CD8-positive, alpha-beta memory T cell (primary cell): ENCODE results near the gene THRAP3. TPM values are rescaled to one million over a fixed set of nuclear protein-coding genes. Genes with fewer than 3 reads are reported as not detected.
"Not testable (repeated sequence)": the region's sequence is repeated elsewhere in the genome, so short reads cannot be mapped to it uniquely, and the experiment has no call there.

Source experiments
- CTCF ChIA-PET: fragments of 350-600 bp; sonication (Branson Sonifier 250); formaldehyde crosslinking; loops from one replicate; lab custom pipeline; 2021; ENCODE audit warnings: antibody characterized with exemption; lab: Charles Lee
- POLR2A ChIA-PET: fragments of 350-600 bp; sonication (Branson Sonifier 250); formaldehyde crosslinking; loops from one replicate; lab custom pipeline; 2021; ENCODE audit warnings: antibody characterized with exemption; lab: Charles Lee
- DNase-seq, 5 donors: peaks; one replicate each; pipeline versions ENCODE4 v3.0.0 to v3.0.0-alpha.2; 2020 to 2022; ENCODE audit warnings: mixed read lengths in 1 of 5
- H3K27ac ChIP-seq: one replicate; pipeline ENCODE4 v1.7.0; 2013; ENCODE audit warnings: low read depth, mild to moderate bottlenecking, low read length, moderate library complexity
- H3K27me3 ChIP-seq: 2 replicates; pipeline ENCODE4 v1.7.0; 2013; ENCODE audit warnings: low read length, mild to moderate bottlenecking; ENCODE audit not compliant: insufficient read depth, poor library complexity, severe bottlenecking
- H3K36me3 ChIP-seq: 2 replicates; pipeline ENCODE4 v1.7.0; 2013; ENCODE audit warnings: mild to moderate bottlenecking, low read length, moderate library complexity; ENCODE audit not compliant: insufficient read depth
- H3K4me1 ChIP-seq: 2 replicates; pipeline ENCODE4 v1.7.0; 2013; ENCODE audit warnings: mild to moderate bottlenecking, low read length, moderate library complexity; ENCODE audit not compliant: insufficient read depth
- H3K4me3 ChIP-seq: 2 replicates; pipeline ENCODE4 v1.7.0; 2013; ENCODE audit warnings: mild to moderate bottlenecking, low read length
- H3K9me3 ChIP-seq: 2 replicates; pipeline ENCODE4 v1.7.0; 2013; ENCODE audit warnings: mild to moderate bottlenecking, low read length
- H3K27ac Mint-ChIP-seq, 8 donors: one replicate each; pipeline ENCODE4 v1.8.0; 2020 to 2021; ENCODE audit warnings: mixed read lengths in 8 of 8, mild to moderate bottlenecking in 6 of 8, inconsistent platforms in 3 of 8, moderate library complexity in 3 of 8
- H3K27me3 Mint-ChIP-seq, 2 donors: one replicate each; pipeline ENCODE4 v1.8.0; 2020 to 2021; ENCODE audit warnings: mixed read lengths in 2 of 2, mild to moderate bottlenecking in 1 of 2, moderate library complexity in 1 of 2
- H3K36me3 Mint-ChIP-seq, 3 donors: one replicate each; pipeline ENCODE4 v1.8.0; 2020 to 2021; ENCODE audit warnings: mixed read lengths in 3 of 3, inconsistent platforms in 1 of 3, mild to moderate bottlenecking in 1 of 3
- H3K4me1 Mint-ChIP-seq, 3 donors: one replicate each; pipeline ENCODE4 v1.8.0; 2020 to 2021; ENCODE audit warnings: mixed read lengths in 3 of 3, inconsistent platforms in 1 of 3, mild to moderate bottlenecking in 1 of 3
- H3K4me3 Mint-ChIP-seq, 7 donors: one replicate each; pipeline ENCODE4 v1.8.0; 2020 to 2021; ENCODE audit warnings: mixed read lengths in 7 of 7, mild to moderate bottlenecking in 6 of 7, moderate library complexity in 4 of 7, inconsistent platforms in 2 of 7
- H3K9me3 Mint-ChIP-seq, 5 donors: one replicate each; pipeline ENCODE4 v1.8.0; 2020 to 2022; ENCODE audit warnings: mixed read lengths in 5 of 5, mild to moderate bottlenecking in 3 of 5, moderate library complexity in 2 of 5, inconsistent platforms in 1 of 5
- polyA plus RNA-seq: library from polyadenylated mRNA; unstranded; fragments of 300-500 nt; fragmentation: Illumina TruSeq; gene quantifications from one replicate; pipeline ENCODE4 v1.2.3, GENCODE V29; 2021
- total RNA-seq, 2 experiments: library from RNA; stranded (reverse); gene quantifications; one replicate each; pipeline ENCODE4 v1.2.3, GENCODE V29; 2021

The THRAP3 gene
- total and polyA plus RNA-seq, 3 experiments from 2014 or later, result 100 to 168 (median 167) TPM

- CTCF ChIA-PET, result interaction anchor here (2.5 kb wide), 1 partner anchor 23 kb away, joined by 7 read pairs; no protein-coding TSS in a partner anchor
- H3K9me3 Mint-ChIP-seq, result no peaks in the 10 kb centered on the region
- no peak overlapping the region for H3K27ac ChIP-seq
- H3K27me3 Mint-ChIP-seq, result no peaks in the 10 kb centered on the region
- H3K27me3 ChIP-seq, result no peaks in the 10 kb centered on the region
- H3K4me1 ChIP-seq, result no peaks in the 10 kb centered on the region
- no peaks in the 10 kb centered on the region for H3K36me3 ChIP-seq
- no peaks in the 10 kb centered on the region for H3K4me1 Mint-ChIP-seq
- no peak for DNase-seq
- no peaks in the 10 kb centered on the region for H3K36me3 Mint-ChIP-seq
- POLR2A ChIA-PET, result interaction anchor here (0.5 to 0.6 kb wide), 3 partner anchors 21 to 415 kb away, joined by 3 read pairs; no protein-coding TSS in a partner anchor
- H3K9me3 ChIP-seq, result no peaks in the 10 kb centered on the region
- peak overlapping the region in 1 of 8 donors; percentile 33 for H3K27ac Mint-ChIP-seq
- no peak overlapping the region for H3K4me3 ChIP-seq
- no peak overlapping the region for H3K4me3 Mint-ChIP-seq
These were observed 12.9 kb upstream of the THRAP3 start for GRCh38 chr1:36211307-36211706.

GRCh38 chr1:36211841-36212240 is 12.4 kb upstream of the THRAP3 start:
- Histone ChIP-seq H3K27me3 (no peaks in the 10 kb centered on the region), H3K27ac (no peak overlapping the region), H3K4me1 (no peaks in the 10 kb centered on the region), H3K4me3 (no peak overlapping the region), H3K9me3 (no peaks in the 10 kb centered on the region), H3K36me3 (no peaks in the 10 kb centered on the region)
- ChIA-PET POLR2A (interaction anchor here (0.5 to 0.6 kb wide), 2 partner anchors 22 to 416 kb away, joined by 3 read pairs; no protein-coding TSS in a partner anchor), CTCF (interaction anchor here (2.5 kb wide), 1 partner anchor 24 kb away, joined by 7 read pairs; no protein-coding TSS in a partner anchor)
- H3K4me3 Mint-ChIP-seq, result peak overlapping the region in 1 of 7 donors; percentile 69
- no peaks in the 10 kb centered on the region for H3K9me3 Mint-ChIP-seq
- H3K27me3 Mint-ChIP-seq, result no peaks in the 10 kb centered on the region
- H3K36me3 Mint-ChIP-seq, result no peaks in the 10 kb centered on the region
- H3K4me1 Mint-ChIP-seq, result no peaks in the 10 kb centered on the region
- DNase-seq, result no peak
- no peak overlapping the region for H3K27ac Mint-ChIP-seq

- H3K4me1 ChIP-seq, result no peaks in the 10 kb centered on the region
- peak overlapping the region in 2 of 8 donors; percentile 7 to 30 for H3K27ac Mint-ChIP-seq
- no peak overlapping the region for H3K4me3 Mint-ChIP-seq
- no peaks in the 10 kb centered on the region for H3K4me1 Mint-ChIP-seq
- H3K4me3 ChIP-seq, result no peak overlapping the region
- no peaks in the 10 kb centered on the region for H3K27me3 Mint-ChIP-seq
- CTCF ChIA-PET, result interaction anchor here (2.5 kb wide), 1 partner anchor 25 kb away, joined by 7 read pairs; no protein-coding TSS in a partner anchor
- POLR2A ChIA-PET, result no interaction called here
- H3K9me3 Mint-ChIP-seq, result no peaks in the 10 kb centered on the region
- no peaks in the 10 kb centered on the region for H3K36me3 Mint-ChIP-seq
- no peaks in the 10 kb centered on the region for H3K27me3 ChIP-seq
- DNase-seq, result no peak
- no peaks in the 10 kb centered on the region for H3K9me3 ChIP-seq
- no peak overlapping the region for H3K27ac ChIP-seq
- H3K36me3 ChIP-seq, result no peaks in the 10 kb centered on the region
These were observed 11.5 kb upstream of the THRAP3 start for GRCh38 chr1:36212782-36213181.

- POLR2A ChIA-PET, result interaction anchor here (0.7 kb wide), 1 partner anchor 21 kb away, joined by 3 read pairs; no protein-coding TSS in a partner anchor
- Mint-ChIP-seq H3K27me3 (no peaks in the 10 kb centered on the region), H3K27ac (no peak overlapping the region), H3K4me1 (peaks cover 0 to 1% (median 0%) of the 10 kb centered on the region in 3 donors), H3K9me3 (no peaks in the 10 kb centered on the region), H3K36me3 (no peaks in the 10 kb centered on the region), H3K4me3 (no peak overlapping the region)
- CTCF ChIA-PET, result interaction anchor here (2.0 kb wide), 1 partner anchor 68 kb away, joined by 5 read pairs; no protein-coding TSS in a partner anchor
- no peaks in the 10 kb centered on the region for H3K9me3 ChIP-seq
- H3K36me3 ChIP-seq, result no peaks in the 10 kb centered on the region
- H3K4me1 ChIP-seq, result peaks cover 4% of the 10 kb centered on the region
- H3K27ac ChIP-seq, result no peak overlapping the region
- no peak overlapping the region for H3K4me3 ChIP-seq
- no peak for DNase-seq
- no peaks in the 10 kb centered on the region for H3K27me3 ChIP-seq
These were observed 6.6 kb upstream of the THRAP3 start for GRCh38 chr1:36217670-36218069.

- H3K9me3 Mint-ChIP-seq, H3K27ac ChIP-seq, H3K9me3 ChIP-seq, H3K27me3 Mint-ChIP-seq, DNase-seq, H3K36me3 ChIP-seq, POLR2A ChIA-PET, H3K27me3 ChIP-seq, H3K4me3 ChIP-seq, H3K4me3 Mint-ChIP-seq: not testable (repeated sequence)
- CTCF ChIA-PET, result interaction anchor here (1.1 to 3.5 kb wide), 2 partner anchors 72 to 135 kb away, joined by 3 to 17 read pairs; partner anchors contain the start of gene TRAPPC3
- Mint-ChIP-seq H3K27ac (peak overlapping the region in 1 of 8 donors; percentile 100), H3K36me3 (peaks cover 0 to 30% (median 8%) of the 10 kb centered on the region in 3 donors), H3K4me1 (peaks cover 24 to 31% (median 28%) of the 10 kb centered on the region in 3 donors)
- peaks cover 32% of the 10 kb centered on the region for H3K4me1 ChIP-seq
These were observed 2.3 kb upstream of the THRAP3 start for GRCh38 chr1:36221901-36222300.

GRCh38 chr1:36222481-36223380 is 1.5 kb upstream of the THRAP3 start:
- ChIA-PET CTCF (interaction anchor here (1.3 to 3.5 kb wide), 4 partner anchors 14 to 73 kb away, joined by 3 to 17 read pairs (median 12); partner anchors contain the start of gene TRAPPC3), POLR2A (interaction anchor here (1.5 to 2.8 kb wide), 6 partner anchors 34 to 84 kb away, joined by 3 to 34 read pairs (median 8); partner anchors contain the start of genes SH3D21 and TRAPPC3)
- H3K36me3 ChIP-seq, result no peaks in the 10 kb centered on the region
- H3K27me3 ChIP-seq, result no peaks in the 10 kb centered on the region
- Mint-ChIP-seq H3K27me3 (peaks cover 0 to 4% of the 10 kb centered on the region in 2 donors), H3K27ac (peak overlapping the region; percentile 97 to 100 (median 100)), H3K36me3 (peaks cover 0 to 35% (median 11%) of the 10 kb centered on the region in 3 donors), H3K4me3 (peak overlapping the region; percentile 89 to 99 (median 96)), H3K4me1 (peaks cover 28 to 38% (median 35%) of the 10 kb centered on the region in 3 donors), H3K9me3 (no peaks in the 10 kb centered on the region)
- H3K27ac ChIP-seq, result peak overlapping the region; percentile 96
- H3K4me3 ChIP-seq, result peak overlapping the region; percentile 88
- no peak for DNase-seq
- H3K4me1 ChIP-seq, result peaks cover 36% of the 10 kb centered on the region
- no peaks in the 10 kb centered on the region for H3K9me3 ChIP-seq

- ChIA-PET CTCF (interaction anchor here (0.7 to 3.5 kb wide), 8 partner anchors 15 to 129 kb away, joined by 3 to 17 read pairs (median 3); partner anchors contain the start of gene TRAPPC3), POLR2A (interaction anchor here (0.7 to 2.8 kb wide), 12 partner anchors 35 to 292 kb away, joined by 3 to 34 read pairs (median 6); partner anchors contain the start of genes ADPRS, AGO3, MAP7D1 and SH3D21)
- peak overlapping the region; percentile 97 to 100 (median 100) for H3K27ac Mint-ChIP-seq
- H3K4me1 ChIP-seq, result peaks cover 36% of the 10 kb centered on the region
- no peaks in the 10 kb centered on the region for H3K9me3 Mint-ChIP-seq
- no peaks in the 10 kb centered on the region for H3K9me3 ChIP-seq
- H3K36me3 Mint-ChIP-seq, result peaks cover 0 to 41% (median 11%) of the 10 kb centered on the region in 3 donors
- peak overlapping the region; percentile 88 for H3K4me3 ChIP-seq
- H3K27me3 Mint-ChIP-seq, result peaks cover 0 to 4% of the 10 kb centered on the region in 2 donors
- H3K36me3 ChIP-seq, result no peaks in the 10 kb centered on the region
- DNase-seq, result peak in 3 of 5 donors; percentile 3 to 73 (median 53)
- no peaks in the 10 kb centered on the region for H3K27me3 ChIP-seq
- H3K27ac ChIP-seq, result peak overlapping the region; percentile 96
- H3K4me3 Mint-ChIP-seq, result peak overlapping the region; percentile 89 to 99 (median 96)
- H3K4me1 Mint-ChIP-seq, result peaks cover 28 to 42% (median 36%) of the 10 kb centered on the region in 3 donors
These were observed 755 bp upstream of the THRAP3 start for GRCh38 chr1:36223381-36223995.
